Activated B cell treated with CpG ODN at 0.5 μM for 24 hours (primary cell): Measurements from ENCODE around the gene RIOK2. TPM values are rescaled to one million over a fixed set of nuclear protein-coding genes. Genes with fewer than 3 reads are reported as not detected.
A peak's percentile ranks its signal among the peaks of the same experiment; 100 is the strongest.

ENCODE experiments used
- ATAC-seq: fragments of 200-7000 bp; cut with Tn5 transposase; one replicate; pipeline ENCODE4 v1.10.0; 2021; ENCODE audit warnings: low read depth, mild to moderate bottlenecking, moderate library complexity
- CTCF ChIA-PET: fragments of 350-600 bp; sonication (Branson Sonifier 250); formaldehyde crosslinking; loops from one replicate; lab custom pipeline; 2021; ENCODE audit warnings: antibody characterized with exemption; lab: Charles Lee
- POLR2A ChIA-PET: fragments of 350-600 bp; sonication (Branson Sonifier 250); formaldehyde crosslinking; loops from one replicate; lab custom pipeline; 2021; ENCODE audit warnings: antibody characterized with exemption; lab: Charles Lee
- DNase-seq: peaks from one replicate; pipeline ENCODE4 v3.0.0; 2022
- H3K27ac Mint-ChIP-seq: one replicate; pipeline ENCODE4 v1.8.0; 2020; ENCODE audit warnings: mixed read lengths
- H3K27me3 Mint-ChIP-seq: one replicate; pipeline ENCODE4 v1.8.0; 2021; ENCODE audit warnings: mixed read lengths
- H3K36me3 Mint-ChIP-seq: one replicate; pipeline ENCODE4 v1.8.0; 2021; ENCODE audit warnings: low read depth, mixed read lengths
- H3K4me1 Mint-ChIP-seq: one replicate; pipeline ENCODE4 v1.8.0; 2021; ENCODE audit warnings: mixed read lengths
- H3K4me3 Mint-ChIP-seq: one replicate; pipeline ENCODE4 v1.8.0; 2020; ENCODE audit warnings: mild to moderate bottlenecking, mixed read lengths
- H3K9me3 Mint-ChIP-seq: one replicate; pipeline ENCODE4 v1.8.0; 2020; ENCODE audit warnings: mixed read lengths
- intact Hi-C: fragments of 100-400 bp; cut with micrococcal nuclease; formaldehyde crosslinking; loops from one replicate; pipeline ENCODE4 v1.15.1; 2024
- total RNA-seq: library from RNA; stranded (reverse); gene quantifications from 2 replicates; pipeline ENCODE4 v1.2.3, GENCODE V29; 2022
- TF ChIP-seq, protein P1 (sequence below): fragments of 200-600 bp; IDR thresholded peaks from one replicate; pipeline ENCODE4 v1.8.0; 2022; ENCODE audit warnings: antibody characterized with exemption, mild to moderate bottlenecking

RIOK2 gene
- total RNA-seq, 1 donor from 2014 or later: 38.3 TPM

DNA sequence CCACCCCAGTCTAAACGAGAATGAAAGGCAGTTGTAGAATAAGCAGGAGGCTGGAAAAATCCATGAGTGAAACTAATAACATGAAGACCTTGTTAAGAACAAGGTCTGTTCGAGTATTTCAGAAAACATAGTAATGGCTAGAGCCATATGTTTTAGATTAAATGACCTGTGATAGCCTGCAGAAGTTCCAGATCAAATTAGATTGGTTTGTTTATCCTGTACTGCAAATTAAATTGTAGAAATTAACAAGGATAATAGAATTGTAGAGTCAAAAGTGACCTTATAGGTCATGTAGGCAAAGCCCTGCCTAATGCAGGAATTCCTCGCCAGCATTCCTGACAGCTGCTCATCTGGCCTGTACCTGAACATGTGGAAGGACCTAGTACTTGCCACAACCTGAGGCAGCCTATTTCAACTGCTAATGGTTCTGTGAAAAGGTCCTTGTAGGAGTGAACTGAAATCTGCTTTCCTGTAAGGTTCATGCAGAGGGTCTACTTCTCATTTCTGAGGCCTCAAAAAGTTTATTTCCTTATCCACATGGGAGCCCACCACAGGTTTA is 57.8 kb downstream of the RIOK2 start:
- no peaks in the 10 kb centered on the region for H3K27me3 Mint-ChIP-seq
- POLR2A ChIA-PET: no interaction called here
- no peak for ATAC-seq
- no peak overlapping the region for H3K4me3 Mint-ChIP-seq
- CTCF ChIA-PET: no interaction called here
- intact Hi-C loops: no loop called here
- H3K27ac Mint-ChIP-seq: no peak overlapping the region
- H3K4me1 Mint-ChIP-seq: peaks cover 7% of the 10 kb centered on the region
- no peak for DNase-seq
- TF ChIP-seq, protein P1, sequence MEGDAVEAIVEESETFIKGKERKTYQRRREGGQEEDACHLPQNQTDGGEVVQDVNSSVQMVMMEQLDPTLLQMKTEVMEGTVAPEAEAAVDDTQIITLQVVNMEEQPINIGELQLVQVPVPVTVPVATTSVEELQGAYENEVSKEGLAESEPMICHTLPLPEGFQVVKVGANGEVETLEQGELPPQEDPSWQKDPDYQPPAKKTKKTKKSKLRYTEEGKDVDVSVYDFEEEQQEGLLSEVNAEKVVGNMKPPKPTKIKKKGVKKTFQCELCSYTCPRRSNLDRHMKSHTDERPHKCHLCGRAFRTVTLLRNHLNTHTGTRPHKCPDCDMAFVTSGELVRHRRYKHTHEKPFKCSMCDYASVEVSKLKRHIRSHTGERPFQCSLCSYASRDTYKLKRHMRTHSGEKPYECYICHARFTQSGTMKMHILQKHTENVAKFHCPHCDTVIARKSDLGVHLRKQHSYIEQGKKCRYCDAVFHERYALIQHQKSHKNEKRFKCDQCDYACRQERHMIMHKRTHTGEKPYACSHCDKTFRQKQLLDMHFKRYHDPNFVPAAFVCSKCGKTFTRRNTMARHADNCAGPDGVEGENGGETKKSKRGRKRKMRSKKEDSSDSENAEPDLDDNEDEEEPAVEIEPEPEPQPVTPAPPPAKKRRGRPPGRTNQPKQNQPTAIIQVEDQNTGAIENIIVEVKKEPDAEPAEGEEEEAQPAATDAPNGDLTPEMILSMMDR: no peak
- H3K9me3 Mint-ChIP-seq: no peaks in the 10 kb centered on the region
- H3K36me3 Mint-ChIP-seq: peaks cover 5% of the 10 kb centered on the region

DNA sequence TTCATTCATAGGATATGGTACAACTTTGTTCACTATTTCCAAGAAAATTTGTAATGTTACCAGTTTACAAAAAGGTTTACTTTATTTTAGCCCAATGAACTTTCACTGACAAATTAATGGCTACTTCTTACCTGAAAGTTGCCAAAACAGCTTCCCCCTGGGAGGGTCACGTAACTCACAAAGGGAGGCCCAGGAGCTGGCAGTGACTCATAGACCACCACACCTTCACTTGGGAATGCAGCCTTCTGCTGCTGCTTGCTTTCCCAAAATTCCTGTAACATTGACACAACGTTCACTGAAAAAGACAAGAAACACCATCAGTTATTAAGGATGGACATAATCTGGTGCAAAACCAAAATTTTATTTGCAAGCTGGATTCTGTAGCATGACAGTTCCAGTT is 58.7 kb downstream of the RIOK2 start:
- intact Hi-C loops: no loop called here
- CTCF ChIA-PET: no interaction called here
- Mint-ChIP-seq H3K36me3 (peaks cover 5% of the 10 kb centered on the region), H3K9me3 (no peaks in the 10 kb centered on the region), H3K27me3 (no peaks in the 10 kb centered on the region), H3K27ac (no peak overlapping the region), H3K4me3 (no peak overlapping the region), H3K4me1 (peaks cover 7% of the 10 kb centered on the region)
- TF ChIP-seq, protein P1: no peak
- POLR2A ChIA-PET: no interaction called here
- no peak for DNase-seq
- no peak for ATAC-seq

DNA sequence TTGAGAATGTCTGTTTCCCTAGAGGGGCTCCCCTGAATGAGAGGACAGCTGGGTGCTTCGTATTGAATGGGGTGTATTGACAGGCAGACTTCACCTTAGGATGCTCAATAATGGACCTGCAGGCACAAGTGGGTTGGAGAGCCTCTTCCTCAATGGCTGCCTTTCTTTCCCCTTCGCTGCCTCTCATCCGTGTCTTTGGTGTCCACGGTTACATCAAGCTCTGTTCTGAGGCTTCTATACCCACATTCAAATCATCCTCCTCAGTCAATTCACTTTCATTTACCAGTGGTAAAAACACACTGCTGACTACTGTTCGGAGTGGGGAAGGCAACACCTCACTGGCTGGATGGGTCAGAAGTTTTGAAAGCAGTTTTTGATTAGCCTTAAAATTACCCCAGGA is 61.2 kb downstream of the RIOK2 start:
- Mint-ChIP-seq H3K27ac (no peak overlapping the region), H3K36me3 (peaks cover 5% of the 10 kb centered on the region), H3K9me3 (no peaks in the 10 kb centered on the region), H3K4me3 (no peak overlapping the region), H3K27me3 (no peaks in the 10 kb centered on the region), H3K4me1 (peaks cover 8% of the 10 kb centered on the region)
- CTCF ChIA-PET: no interaction called here
- DNase-seq (no peak), ATAC-seq (no peak)
- TF ChIP-seq, protein P1: no peak
- intact Hi-C loops: no loop called here
- POLR2A ChIA-PET: interaction anchor here (0.7 kb wide), 1 partner anchor 1432 kb away, joined by 8 read pairs; no protein-coding TSS in a partner anchor

DNA sequence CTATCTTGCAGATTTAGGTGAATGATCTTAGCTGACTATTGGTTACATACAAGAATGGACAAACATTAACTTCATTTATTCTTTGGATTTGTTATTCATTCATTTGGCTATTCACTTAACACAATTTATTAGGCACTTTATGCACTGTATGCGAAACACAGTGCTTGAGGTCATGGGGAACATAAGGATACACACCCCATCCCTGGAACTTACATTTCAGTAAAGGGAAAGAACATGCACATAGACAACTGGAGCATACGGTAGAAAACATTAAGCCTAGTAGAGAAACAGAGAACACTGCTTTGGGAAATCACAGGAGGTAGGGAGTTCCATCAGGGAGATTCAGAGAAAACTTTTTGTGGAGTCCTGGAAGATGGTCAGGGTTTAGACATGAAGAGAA is 62.9 kb downstream of the RIOK2 start:
- intact Hi-C loops: no loop called here
- no peak overlapping the region for H3K27ac Mint-ChIP-seq
- ChIA-PET POLR2A (no interaction called here), CTCF (no interaction called here)
- peaks cover 8% of the 10 kb centered on the region for H3K4me1 Mint-ChIP-seq
- H3K36me3 Mint-ChIP-seq: peaks cover 5% of the 10 kb centered on the region
- TF ChIP-seq, protein P1: no peak
- no peaks in the 10 kb centered on the region for H3K9me3 Mint-ChIP-seq
- no peaks in the 10 kb centered on the region for H3K27me3 Mint-ChIP-seq
- DNase-seq: no peak
- no peak overlapping the region for H3K4me3 Mint-ChIP-seq
- no peak for ATAC-seq

DNA sequence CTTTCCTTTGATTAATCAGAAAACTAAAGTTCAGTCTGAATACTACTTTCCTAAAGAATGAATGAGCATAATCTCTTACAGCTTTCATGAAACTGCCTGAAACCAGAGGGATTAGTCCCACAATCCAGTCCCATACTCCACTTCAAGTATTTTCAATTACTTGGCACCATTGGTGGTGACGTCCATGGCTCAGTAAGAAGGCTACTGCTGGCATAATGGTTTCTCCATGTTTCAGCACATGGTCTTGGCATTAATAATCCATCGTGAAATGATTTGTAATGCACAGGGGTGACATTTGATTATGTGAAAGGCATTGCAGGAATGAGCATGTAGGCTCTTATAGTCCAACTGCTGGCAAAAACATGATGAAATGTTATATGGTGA is 64.0 kb downstream of the RIOK2 start:
- intact Hi-C loops: no loop called here
- no peaks in the 10 kb centered on the region for H3K27me3 Mint-ChIP-seq
- ATAC-seq: no peak
- H3K36me3 Mint-ChIP-seq: peaks cover 5% of the 10 kb centered on the region
- TF ChIP-seq, protein P1: no peak
- ChIA-PET POLR2A (no interaction called here), CTCF (no interaction called here)
- no peaks in the 10 kb centered on the region for H3K9me3 Mint-ChIP-seq
- no peak overlapping the region for H3K4me3 Mint-ChIP-seq
- DNase-seq: no peak
- H3K27ac Mint-ChIP-seq: peak overlapping the region; percentile 43
- H3K4me1 Mint-ChIP-seq: peaks cover 8% of the 10 kb centered on the region
